HG03565 (cell line): Measurements from ENCODE around the gene EXOC6.

Source experiments
- ATAC-seq: cut with Tn5 transposase; IDR thresholded peaks from one replicate; pipeline ENCODE4 v1.9.1; 2021; ENCODE audit warnings: mild to moderate bottlenecking, moderate library complexity; ENCODE audit not compliant: unreplicated experiment

The EXOC6 gene

DNA sequence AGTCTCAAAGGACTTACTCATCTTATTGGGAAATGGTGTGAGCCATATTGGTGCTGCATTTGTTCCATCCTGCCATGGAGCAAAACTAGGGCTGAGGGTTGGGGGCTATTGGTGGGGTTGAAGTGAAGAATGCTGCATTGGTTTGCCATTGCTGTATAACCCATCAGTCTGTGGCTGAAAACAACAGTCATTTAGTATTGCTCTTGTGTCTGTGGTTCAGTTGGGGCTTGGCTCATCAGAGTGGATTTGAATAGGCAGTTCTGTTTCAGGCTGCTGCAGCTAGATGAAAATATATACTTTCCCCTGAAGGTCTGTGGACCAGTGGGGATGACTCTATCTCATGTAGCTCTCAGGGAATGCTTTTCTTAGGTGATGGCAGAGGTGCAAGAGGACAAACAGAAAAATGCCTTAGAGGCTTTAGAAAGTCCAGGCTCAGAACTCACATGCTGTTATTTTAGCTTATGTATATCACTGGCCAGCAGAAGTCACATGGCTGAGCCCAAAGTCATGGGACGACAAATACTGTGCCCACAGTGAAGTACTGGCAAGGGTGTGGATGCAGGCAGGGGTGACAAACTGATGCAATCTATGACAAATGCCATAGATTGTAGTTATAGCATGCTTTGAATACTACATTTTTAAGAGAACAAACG is 15.2 kb upstream of the EXOC6 start:
- no peak for ATAC-seq

DNA sequence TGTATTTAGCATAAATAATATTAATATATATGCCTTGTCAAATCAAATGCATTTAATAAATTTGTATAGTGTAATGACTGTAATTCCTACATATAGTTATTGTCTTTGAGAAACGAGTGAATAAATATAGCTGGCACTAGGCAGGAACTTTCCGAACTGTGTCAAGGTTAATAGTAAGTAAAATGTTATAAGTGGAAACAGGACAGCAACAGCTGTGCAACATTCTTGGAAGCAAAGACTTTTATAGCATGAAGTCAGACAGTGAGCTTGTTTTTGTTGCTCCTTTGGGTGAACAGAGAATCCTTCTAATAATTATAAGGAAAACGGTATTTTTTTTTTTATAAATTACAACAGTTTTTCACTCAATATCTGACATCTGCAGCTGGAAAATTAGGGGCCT is 14.0 kb upstream of the EXOC6 start:
- ATAC-seq, result no peak

DNA sequence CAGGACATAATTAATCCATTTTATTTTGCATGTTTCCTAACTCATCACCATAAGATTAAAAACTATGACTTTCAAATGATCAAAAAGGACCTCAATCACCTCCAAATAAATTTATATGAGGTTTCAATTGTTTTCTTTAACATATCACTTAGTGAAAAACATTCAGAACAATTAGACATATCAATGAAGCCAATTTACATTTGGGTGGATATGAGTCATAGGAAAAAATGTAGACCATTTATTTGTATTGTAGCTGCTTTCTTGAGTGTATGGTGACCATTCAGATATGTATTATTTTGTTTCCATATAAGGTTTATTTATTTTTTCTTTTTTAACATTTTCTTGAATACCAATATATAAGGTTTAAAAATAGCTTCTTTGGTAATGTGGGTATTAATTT is 13.3 kb upstream of the EXOC6 start:
- ATAC-seq, result no peak

DNA sequence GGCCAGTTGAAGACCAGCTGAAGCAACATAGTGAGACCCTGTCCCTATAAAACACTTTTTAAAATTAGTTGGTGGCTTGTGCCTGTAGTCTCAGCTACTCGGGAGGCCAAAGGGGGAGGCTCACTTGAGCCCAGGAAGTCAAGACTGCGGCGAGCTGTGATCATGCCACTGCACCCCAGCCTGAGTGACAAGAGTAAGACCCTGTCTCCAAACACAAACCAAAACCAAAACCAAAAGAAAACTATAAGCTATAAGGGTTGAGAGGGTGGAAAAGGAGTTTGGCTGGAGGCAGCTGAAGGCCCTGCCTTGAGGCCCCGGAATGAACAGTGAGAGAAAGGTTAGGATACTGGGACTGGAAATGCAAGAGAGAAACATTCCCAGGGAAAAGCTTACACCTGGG is 10.9 kb upstream of the EXOC6 start:
- no peak for ATAC-seq

DNA sequence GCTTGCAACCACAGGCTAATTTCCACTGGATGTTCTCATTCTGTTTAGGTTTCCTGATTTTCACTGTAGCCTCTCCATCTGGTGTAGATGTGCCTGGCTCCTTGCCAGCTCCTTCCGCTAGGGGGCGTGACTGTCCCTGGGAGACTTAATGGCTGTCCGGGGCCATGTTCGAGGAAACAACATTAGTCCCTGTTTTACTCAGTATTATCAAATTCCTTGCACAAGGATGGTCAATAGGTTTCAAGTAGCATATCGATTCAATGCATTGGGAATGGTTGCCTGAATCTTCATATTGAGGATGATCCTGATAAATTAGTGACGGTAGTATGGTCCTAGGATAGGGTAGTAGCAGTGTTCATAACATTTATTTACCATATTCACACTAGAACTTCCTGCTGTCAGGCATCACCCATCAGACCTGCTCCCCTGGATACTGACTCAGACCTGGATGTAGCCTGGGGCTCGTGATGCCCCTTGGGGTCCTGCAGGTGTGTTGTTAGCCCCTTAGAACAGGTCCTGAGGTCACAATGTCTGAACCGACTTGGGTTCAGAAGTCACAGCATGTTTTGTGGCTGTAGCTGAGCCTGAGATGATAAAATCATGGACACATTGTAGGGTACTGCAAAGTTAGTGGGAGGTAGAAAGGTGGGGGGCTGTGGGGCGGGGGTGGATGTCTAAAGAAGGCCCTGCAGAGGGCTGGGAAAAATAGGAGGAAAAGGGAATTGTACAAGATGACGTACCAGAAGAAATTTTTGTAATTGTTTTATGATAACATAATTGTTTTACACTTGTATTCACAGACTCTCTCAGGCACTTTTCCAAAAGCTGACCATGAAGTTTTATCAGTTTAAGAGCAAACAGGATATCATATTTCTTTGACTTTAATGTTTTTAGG is 8.9 kb upstream of the EXOC6 start:
- no peak for ATAC-seq

DNA sequence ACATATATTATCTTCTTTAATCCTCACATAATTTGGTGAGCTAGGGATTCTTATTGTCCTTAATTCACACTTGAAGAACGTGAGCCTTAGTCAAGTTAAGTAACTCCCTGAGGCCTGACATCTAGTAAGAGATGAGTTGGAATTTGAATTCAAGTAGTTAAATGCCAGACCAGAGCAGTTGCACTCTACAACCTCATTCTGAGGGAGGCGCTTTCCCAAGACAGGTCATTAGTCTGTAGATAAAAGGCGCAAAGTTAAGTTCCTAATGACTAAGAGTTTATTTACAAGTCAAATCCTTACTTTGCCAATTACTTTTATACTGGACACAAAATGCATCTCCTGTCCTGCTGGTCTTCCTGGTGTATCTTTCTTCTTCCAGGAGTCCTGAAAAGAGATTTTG is 3.6 kb upstream of the EXOC6 start:
- ATAC-seq, result no peak

DNA sequence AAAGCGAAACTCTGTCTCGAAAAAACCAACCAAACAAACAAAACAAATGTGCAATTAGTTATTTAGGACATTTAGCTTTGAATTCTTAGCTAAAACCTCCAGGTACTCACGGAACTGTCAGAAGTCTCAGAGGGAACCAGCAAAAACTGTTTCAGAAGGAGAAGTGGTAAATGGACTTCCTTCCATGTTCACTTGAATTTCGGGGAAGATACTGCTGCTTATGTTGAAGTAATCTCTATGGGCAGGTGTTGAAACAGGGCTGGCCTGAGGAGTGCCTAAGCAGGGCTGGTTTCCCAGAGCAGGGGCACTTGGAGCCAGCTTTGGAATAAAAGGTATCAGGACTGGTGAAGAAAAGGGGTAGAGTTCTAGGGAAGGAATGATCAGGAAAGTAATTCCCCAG is 2.4 kb upstream of the EXOC6 start:
- ATAC-seq, result no peak

DNA sequence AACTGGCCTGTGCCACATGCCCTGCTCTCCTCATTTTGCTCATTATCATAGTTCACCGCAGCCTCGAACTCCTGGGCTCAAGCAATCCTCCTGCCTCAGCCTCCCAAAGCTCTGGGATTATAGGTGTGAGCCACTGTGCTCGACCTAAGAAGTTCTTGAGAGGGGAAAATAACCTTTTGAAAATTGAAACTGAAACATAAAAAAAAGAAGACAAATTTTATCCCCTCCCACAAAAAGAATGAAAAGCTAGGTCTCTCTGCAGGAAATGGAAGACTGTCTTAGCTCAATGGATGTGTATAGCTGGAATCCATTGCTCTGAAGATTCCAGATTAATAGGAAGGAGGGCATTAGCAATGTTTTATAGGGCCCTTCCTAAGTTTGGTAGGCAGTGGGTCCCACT is 2.0 kb upstream of the EXOC6 start:
- no peak for ATAC-seq

DNA sequence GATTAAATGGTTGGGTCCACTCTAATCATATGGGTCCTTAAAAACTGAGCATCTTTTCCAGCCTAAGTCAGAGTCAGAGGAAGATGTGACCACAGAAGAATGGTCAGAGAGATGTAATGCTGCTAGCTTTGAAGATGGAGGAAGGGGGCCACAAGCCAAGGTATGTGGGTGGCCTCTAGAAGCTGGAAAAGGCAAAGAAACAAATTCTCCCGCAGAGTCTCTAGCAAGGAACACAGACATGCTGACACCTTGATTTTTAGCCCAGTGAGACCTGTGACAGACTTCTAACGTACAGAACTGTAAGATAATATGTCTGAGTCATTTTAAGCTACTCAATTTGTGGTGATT is 1.5 kb upstream of the EXOC6 start:
- ATAC-seq, result no peak

DNA sequence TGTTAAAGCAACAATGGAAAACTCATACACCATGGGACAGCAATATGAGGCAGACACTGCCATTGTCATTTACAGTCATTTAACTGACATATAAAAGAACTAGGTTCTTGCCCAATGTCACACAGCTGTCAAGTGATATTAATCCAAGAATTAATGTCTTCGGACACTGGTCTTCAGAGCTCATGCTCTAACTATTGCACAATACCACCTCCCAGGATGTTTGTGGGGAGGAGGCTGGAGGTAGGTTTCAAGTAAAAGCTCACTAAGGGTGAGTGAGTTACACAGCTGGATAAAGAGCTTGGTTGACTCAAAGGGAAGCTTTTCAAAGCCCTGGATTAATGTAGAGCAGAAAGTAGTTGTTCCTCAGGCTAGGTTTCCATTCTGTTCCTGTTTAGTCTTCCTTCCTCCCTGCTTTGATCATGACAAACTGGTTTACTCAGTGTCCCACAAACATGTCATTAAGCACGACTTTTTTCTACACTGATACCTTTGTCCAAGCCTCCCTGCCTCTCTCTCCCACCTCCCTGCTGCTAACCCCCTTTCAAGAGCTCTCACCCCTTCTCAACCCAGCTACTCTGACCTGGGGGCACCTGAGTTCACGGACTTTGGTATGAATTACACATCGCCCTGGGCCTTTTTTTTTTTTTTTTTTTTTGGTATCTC is 987 bp upstream of the EXOC6 start:
- no peak for ATAC-seq

DNA sequence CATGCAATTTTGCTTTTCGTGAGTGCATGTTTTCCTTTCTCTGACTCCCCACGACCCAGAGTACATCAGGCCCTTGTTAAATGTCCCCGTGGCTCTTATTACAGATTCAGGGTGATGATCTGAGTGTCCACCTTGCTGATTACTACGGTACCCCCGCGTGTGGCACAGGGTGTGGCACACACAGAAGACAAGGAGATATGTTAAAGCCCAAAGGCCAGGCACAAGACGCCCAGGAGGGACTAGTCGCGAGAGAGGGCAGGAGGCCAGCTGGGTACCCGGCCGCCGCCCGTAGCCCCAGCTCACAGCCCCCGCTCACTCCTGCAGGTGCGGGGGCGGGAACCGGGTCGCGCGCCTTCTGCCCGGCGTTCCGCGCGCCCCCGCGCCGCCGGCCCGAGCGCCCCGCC is 281 bp upstream of the EXOC6 start:
- ATAC-seq, result no peak

DNA sequence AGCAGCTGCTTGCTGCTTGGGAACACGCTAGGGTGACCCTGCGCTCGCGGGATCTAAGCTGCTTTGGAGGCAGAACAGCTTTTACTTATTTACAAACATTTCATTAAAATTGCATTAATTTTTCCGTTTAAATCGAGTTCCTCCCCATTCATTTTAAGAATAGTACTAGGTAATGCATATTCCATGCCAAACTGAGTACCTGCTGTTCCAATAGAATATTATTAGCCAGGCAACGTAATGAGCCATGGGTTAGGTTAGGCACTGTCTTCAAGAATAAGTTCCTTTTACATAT is 860 bp downstream of the EXOC6 start:
- ATAC-seq, result no peak

DNA sequence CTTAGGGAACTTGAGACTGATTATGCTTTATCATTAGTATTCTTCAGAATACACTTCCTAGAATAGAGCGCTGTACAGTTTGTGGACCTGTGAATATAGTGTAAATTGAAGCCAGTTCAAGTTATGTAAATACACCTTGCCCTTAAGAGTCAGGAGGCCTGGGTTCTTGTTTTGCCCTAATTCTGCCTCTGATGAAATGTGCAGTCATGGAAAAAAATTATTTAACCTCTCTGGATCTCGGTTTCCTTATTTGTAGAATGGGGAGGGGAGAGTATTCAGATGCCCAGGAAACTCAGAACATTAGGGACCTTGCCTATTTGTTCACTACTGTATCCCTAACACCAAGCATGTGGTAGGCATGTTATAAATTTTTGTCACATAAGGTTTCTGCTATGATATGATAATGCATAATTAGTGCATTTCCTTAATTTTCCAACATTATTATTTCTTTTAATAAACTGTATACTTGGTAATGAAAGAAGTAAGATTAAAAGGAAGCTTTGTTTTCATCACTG is 1.3 kb downstream of the EXOC6 start:
- no peak for ATAC-seq

DNA sequence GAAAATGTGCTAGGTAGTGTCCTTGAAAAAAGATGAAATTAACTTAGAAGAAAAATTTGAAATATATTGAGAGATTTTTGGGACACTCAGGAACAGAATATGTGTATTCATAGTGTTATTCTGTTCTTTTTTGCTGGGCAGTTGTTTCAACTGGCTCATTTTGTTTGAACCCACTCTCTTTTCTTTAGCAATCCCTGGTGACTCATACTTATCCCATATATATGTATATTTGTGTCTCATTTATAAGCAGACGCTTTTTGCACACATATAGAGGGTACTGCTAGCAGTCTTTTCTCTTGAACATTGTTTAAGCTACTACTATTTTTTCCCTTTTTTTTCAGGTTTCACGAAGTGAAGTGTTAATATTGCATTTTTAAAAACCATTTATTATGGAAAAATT is 1.9 kb downstream of the EXOC6 start:
- no peak for ATAC-seq

DNA sequence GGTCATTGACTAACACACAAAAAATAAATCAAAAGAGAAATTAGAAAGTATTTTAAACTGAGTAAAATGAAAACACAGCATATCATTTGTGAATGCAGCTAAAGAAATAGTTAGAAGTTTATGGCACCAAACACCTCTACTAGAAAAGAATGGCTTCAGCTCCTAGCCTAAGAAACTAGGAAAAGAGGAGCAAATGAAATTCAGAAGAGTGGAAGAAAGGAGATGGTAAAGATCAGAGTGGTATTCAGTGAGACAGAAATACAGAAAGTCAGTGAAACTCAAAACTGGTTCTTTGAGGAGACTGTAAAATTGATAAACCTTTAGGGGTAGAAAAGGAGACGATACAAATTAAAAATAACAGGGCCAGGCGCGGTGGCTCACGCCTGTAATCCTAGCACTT is 2.7 kb downstream of the EXOC6 start:
- ATAC-seq, result no peak

DNA sequence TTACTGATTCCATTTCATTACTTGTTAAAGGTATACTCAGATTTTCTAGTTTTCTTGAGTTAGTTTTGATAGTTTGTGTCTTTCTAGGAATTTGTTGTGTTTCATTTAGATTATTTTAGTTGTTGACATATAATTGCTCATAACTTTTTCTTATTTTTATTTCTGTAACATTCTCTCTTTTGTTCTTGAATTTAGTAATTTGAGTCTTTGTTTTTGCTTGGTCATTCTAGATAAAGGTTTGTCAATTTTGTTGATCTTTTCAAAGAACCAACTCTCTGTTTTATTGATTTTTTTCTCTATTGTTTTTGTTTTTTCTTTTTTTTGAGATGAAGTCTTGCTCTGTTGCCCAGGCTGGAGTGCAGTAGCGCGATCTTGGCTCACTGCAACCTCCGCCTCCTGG is 7.2 kb downstream of the EXOC6 start:
- ATAC-seq, result no peak

DNA sequence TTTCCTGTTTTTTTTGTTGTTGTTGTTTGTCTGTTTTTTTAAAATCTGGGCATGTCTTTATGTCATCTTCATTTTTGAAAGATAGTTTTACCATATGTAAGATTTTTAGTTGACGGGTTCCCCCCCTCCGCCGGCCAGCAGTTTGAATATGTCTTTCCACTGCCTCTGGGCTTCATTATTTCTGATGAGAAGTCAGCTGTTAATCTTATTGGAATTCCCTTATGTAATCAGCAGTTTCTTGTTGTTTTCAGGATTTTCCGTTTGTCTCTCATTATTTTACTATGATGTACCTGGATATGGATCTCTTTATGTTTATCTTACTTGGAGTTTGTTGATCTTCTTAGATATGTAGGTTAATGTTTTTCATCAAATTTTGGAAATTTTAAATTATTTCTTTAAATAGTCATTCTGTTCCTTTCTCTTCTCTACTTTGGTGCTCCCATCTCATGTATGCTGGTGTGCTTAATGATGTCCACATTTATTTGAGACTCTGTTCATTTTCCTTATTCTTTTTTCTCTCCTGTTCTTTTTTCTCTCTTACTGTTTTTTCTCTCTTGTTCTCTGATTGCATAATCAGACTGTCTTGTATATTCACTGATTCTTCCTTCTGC is 9.7 kb downstream of the EXOC6 start:
- no peak for ATAC-seq

DNA sequence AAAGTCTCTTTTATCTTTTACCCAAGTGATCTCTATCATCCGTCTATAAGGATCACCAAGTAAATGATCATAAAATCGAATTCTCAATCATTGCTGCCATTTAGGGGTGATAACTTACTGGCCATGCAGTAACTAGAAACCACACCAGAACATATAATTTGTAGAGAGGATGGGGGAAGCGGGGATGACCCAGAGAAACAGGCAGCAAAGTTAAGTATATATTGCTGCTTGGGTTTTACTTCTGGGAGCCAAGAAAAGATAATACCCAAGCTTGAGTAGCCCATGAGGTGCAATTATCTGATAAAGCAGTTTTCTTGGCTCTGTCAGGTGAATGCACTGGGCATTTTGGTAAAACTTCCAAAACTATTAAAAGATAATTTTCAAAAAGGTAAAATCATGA is 18.9 kb downstream of the EXOC6 start:
- no peak for ATAC-seq

DNA sequence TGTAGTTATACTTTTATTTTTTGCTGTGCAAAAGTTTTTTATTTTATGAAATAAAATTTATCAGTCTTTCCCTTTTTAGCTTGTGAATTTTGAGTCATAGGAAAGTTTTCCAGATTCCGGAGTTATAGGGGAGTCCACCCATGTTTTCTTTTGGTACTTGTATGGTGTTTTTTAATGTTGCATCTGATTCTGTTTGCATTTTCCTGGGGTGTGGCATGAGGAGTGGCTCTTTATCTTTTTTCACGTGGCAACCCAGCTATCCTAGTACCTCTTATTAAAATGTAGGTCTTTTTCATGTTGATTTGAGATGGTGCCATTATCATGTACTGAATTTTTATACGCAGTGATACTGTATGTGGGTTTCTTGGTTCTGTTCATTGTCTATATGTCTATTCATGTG is 19.7 kb downstream of the EXOC6 start:
- no peak for ATAC-seq

DNA sequence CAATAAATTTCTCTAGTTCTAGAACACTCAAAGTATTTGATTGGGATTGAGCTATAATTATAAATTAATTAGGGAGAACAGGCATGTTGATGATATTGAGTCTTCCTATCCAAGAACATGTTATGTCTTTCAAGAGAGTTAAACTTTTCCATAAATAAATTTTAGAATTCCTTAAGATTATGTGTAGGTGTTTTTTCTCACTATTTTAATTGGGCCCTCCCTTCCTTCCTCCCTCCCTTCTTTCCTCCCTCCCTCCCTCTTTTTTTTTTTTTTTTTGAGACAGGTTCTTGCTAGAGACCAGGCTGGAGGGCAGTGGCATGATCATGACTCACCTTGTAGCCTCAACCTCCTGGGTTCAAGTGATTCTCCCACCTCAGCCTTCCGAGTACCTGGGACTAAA is 20.2 kb downstream of the EXOC6 start:
- ATAC-seq, result no peak

DNA sequence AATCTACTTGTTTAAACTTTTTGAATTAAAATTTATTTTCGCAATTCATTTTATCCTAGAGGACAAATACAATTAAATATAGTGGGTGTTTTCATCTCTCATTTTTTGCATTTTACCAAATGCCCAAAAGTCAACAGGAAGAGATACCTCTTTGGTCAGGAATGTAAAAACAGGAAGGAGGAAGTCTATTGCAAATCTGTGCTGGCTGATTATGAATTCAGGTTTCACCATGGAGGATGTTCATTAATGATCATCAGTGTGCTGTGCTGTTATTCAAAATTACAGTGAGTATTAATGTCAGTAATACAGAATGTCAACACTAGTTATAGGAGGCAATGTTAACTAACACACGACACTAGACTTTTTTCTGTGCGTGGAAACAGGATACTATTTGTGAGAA is 24.7 kb downstream of the EXOC6 start:
- ATAC-seq, result no peak

DNA sequence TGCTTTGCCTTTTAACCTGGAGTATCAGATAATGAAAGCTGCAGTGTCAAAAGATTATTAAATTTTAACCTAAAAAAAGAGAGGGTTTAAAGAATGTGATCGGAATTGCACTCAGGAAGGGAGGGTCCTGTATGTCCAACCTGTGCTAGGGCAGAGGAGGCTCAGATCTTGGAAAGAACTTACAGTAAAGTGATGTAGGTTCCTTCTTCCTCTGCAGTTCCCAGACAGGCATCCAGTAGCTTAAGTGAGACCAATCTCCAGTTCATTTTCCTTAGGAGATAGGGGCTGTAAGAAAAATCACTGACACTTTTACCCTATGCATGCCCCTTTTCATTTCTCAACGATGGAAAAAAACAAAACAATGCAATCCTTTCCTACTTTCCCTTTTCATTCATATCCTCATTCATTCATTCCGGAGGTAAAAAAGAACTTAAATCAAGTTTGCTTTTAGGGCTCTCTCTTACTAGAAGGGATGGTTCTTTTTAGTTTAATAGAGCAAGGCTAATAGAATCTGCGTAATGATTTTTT is 28.3 kb downstream of the EXOC6 start:
- ATAC-seq, result no peak
